Adrenal gland (tissue), 12 donors: ENCODE measurements around the gene ZNF800. TPM values are rescaled to one million over a fixed set of nuclear protein-coding genes. Genes with fewer than 3 reads are reported as not detected.

ENCODE experiments used
- DNase-seq, 7 donors: peaks; one replicate each; pipeline ENCODE4 v3.0.0-alpha.2; 2019 to 2020
- H3K27ac ChIP-seq, 5 donors: fragments of 200-600 bp; sonication (generic) in 4 of 5; 1 replicate in 3 of 5; 2 replicates in 2 of 5; pipeline versions ENCODE4 v1.5.1 to v1.8.0; 2016 to 2020; ENCODE audit warnings: mild to moderate bottlenecking in 1 of 5
- H3K27me3 ChIP-seq: fragments of 200-600 bp; 2 replicates; pipeline ENCODE4 v1.8.0; 2021
- H3K36me3 ChIP-seq, 2 donors: fragments of 200-600 bp; replicated peaks in 1 of 2; 1 replicate in 1 of 2; 2 replicates in 1 of 2; pipeline versions ENCODE4 v1.5.1 to v1.8.0; 2018 to 2022
- H3K4me1 ChIP-seq, 2 donors: fragments of 200-600 bp; replicated peaks in 1 of 2; 1 replicate in 1 of 2; 2 replicates in 1 of 2; pipeline versions ENCODE4 v1.5.1 to v1.8.0; 2018 to 2021
- H3K4me3 ChIP-seq, 4 donors: fragments of 200-600 bp; sonication (generic) in 3 of 4; one replicate each; pipeline ENCODE4 v1.5.1; 2016 to 2018
- H3K9me3 ChIP-seq, 3 donors: fragments of 200-600 bp; sonication (generic) in 1 of 3; replicated peaks in 1 of 3; 1 replicate in 2 of 3; 2 replicates in 1 of 3; pipeline versions ENCODE4 v1.5.1 to v1.8.0; 2016 to 2021
- POLR2A ChIP-seq, 2 donors: fragments of 450-650 bp; IDR thresholded peaks; one replicate each; pipeline ENCODE4 v1.6.1; 2017; ENCODE audit warnings: antibody characterized with exemption in 2 of 2, mild to moderate bottlenecking in 2 of 2, moderate library complexity in 1 of 2
- WGBS, 4 donors: extraction: QIAGEN DNeasy Blood & Tissue Kit in 2 of 4; methylation state at CpG; one replicate each; pipeline versions ENCODE4 v1.1.5 to v1.1.7; 2013 to 2017; 5-methylcytosine and 5-hydroxymethylcytosine counted together
- intact Hi-C, 2 donors: fragments of 100-400 bp; cut with DNase I; formaldehyde crosslinking; loops; one replicate each; pipeline versions ENCODE4 v1.14.1 to v1.15.0; 2022 to 2023
- polyA plus RNA-seq, 3 donors: library from polyadenylated mRNA; stranded (reverse); fragments of 200-250 nt in 2 of 3; fragments of 350-450 nt in 1 of 3; fragmentation: Illumina TruSeq in 1 of 3; extraction: RNeasy Lipid Tissue Mini Kit (QIAGEN cat#74804) in 1 of 3; gene quantifications; one replicate each; pipeline ENCODE4 v1.2.3, GENCODE V29; 2013 to 2014
- total RNA-seq, 9 donors: library from RNA; depleted of rRNA in 4 of 9; stranded (reverse); fragments of >200 nt in 4 of 9; fragments of 120-200 nt in 1 of 9; fragmentation: NEBNext Ultra II Directional in 1 of 9; extraction: Animal tissue kit (Norgen Biotek cat#: 25700) in 1 of 9; gene quantifications; one replicate each; pipeline versions ENCODE4 v1.1.0 to v1.2.4, GENCODE V29; 2013 to 2023
- TF ChIP-seq, protein P1 (sequence below), 6 experiments: fragments of 450-650 bp in 4 of 6; fragments of 200-600 bp in 2 of 6; sonication (generic) in 1 of 6; IDR thresholded peaks; 1 replicate in 5 of 6; 2 replicates in 1 of 6; pipeline versions ENCODE4 v1.5.1 to v1.8.0; 2016 to 2021; ENCODE audit warnings: antibody characterized with exemption in 6 of 6, mild to moderate bottlenecking in 2 of 6, moderate library complexity in 1 of 6
- donor health status: healthy with polysubstance abuse.
- donor health status: Bipolar disorder and iron deficiency.
- donor health status: DM: yes; HTN: yes; CAD: no.
- donor health status: DM: no; HTN: no; CAD: no.
- donor health status: DM: no; HTN: no; CAD: no.
- donor health status: DM: yes; HTN: yes; CAD: no.

The ZNF800 gene
- total and polyA plus RNA-seq, 12 donors = 11.0 to 41.6 (median 28.4) TPM

- peaks cover 4% of the 10 kb centered on the region for H3K27me3 ChIP-seq
- H3K9me3 ChIP-seq = no peaks in the 10 kb centered on the region
- no peak overlapping the region for H3K27ac ChIP-seq
- H3K36me3 ChIP-seq = no peaks in the 10 kb centered on the region
- WGBS, 4 donors = 86 to 96% (median 94%) methylated on average over 4 of the region's 4 CpGs
- no peak overlapping the region for H3K4me3 ChIP-seq
- intact Hi-C loops = no loop called here
- TF ChIP-seq, protein P1, sequence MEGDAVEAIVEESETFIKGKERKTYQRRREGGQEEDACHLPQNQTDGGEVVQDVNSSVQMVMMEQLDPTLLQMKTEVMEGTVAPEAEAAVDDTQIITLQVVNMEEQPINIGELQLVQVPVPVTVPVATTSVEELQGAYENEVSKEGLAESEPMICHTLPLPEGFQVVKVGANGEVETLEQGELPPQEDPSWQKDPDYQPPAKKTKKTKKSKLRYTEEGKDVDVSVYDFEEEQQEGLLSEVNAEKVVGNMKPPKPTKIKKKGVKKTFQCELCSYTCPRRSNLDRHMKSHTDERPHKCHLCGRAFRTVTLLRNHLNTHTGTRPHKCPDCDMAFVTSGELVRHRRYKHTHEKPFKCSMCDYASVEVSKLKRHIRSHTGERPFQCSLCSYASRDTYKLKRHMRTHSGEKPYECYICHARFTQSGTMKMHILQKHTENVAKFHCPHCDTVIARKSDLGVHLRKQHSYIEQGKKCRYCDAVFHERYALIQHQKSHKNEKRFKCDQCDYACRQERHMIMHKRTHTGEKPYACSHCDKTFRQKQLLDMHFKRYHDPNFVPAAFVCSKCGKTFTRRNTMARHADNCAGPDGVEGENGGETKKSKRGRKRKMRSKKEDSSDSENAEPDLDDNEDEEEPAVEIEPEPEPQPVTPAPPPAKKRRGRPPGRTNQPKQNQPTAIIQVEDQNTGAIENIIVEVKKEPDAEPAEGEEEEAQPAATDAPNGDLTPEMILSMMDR (IDR thresholded peaks at IDR 0.05) = no peak
- TF ChIP-seq POLR2A (IDR thresholded peaks at IDR 0.05) = no peak
- no peaks in the 10 kb centered on the region for H3K4me1 ChIP-seq
- no peak for DNase-seq
Measured at GRCh38 chr7:127415060-127415742, 22.7 kb upstream of the ZNF800 start.

DNA sequence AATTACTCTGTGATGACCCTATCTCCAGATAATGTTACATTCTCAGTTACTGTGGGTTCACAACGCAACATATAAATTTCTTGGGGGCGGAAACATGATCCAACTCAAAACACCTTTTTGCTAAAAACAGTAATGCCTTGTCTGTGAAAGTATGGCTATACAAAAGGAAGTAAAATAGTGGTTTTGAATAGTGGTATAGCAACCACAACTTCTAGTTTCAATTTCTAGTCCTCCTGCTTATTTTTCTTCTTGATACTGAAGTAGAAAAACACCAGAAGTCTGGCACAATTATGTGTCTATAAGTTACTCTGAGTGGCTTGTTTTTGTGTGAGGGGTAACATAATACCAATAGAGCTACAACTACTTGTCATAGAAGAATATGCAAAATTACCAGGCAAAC lies 21.5 kb upstream of the ZNF800 start:
- no peaks in the 10 kb centered on the region for H3K4me1 ChIP-seq
- TF ChIP-seq, protein P1 (IDR thresholded peaks at IDR 0.05) = no peak
- TF ChIP-seq POLR2A (IDR thresholded peaks at IDR 0.05) = no peak
- DNase-seq = no peak
- H3K27ac ChIP-seq = no peak overlapping the region
- H3K36me3 ChIP-seq = no peaks in the 10 kb centered on the region
- peaks cover 4% of the 10 kb centered on the region for H3K27me3 ChIP-seq
- no peak overlapping the region for H3K4me3 ChIP-seq
- no peaks in the 10 kb centered on the region for H3K9me3 ChIP-seq
- whole genome bisulfite sequencing, 4 donors = 58 to 73% (median 72%) methylated on average over 2 of the region's 2 CpGs
- intact Hi-C loops = no loop called here

- WGBS, 4 donors = 47 to 70% (median 67%) methylated on average over 1 of the region's 1 CpG
- intact Hi-C loops = no loop called here
Measured at GRCh38 chr7:127413326-127413725, 20.8 kb upstream of the ZNF800 start.

GRCh38 chr7:127411176-127411575 lies 18.7 kb upstream of the ZNF800 start:
- intact Hi-C loops = no loop called here
- peaks cover 7% of the 10 kb centered on the region for H3K27me3 ChIP-seq
- H3K36me3 ChIP-seq = no peaks in the 10 kb centered on the region
- H3K4me1 ChIP-seq = no peaks in the 10 kb centered on the region
- TF ChIP-seq, protein P1 (IDR thresholded peaks at IDR 0.05) = no peak
- TF ChIP-seq POLR2A (IDR thresholded peaks at IDR 0.05) = no peak
- no peak for DNase-seq
- no peak overlapping the region for H3K27ac ChIP-seq
- H3K4me3 ChIP-seq = no peak overlapping the region
- no peaks in the 10 kb centered on the region for H3K9me3 ChIP-seq

More at GRCh38 chr7:127413326-127413725, 20.8 kb upstream of the ZNF800 start:
- H3K27ac ChIP-seq = no peak overlapping the region
- TF ChIP-seq, protein P1 (IDR thresholded peaks at IDR 0.05) = no peak
- TF ChIP-seq POLR2A (IDR thresholded peaks at IDR 0.05) = no peak
- no peaks in the 10 kb centered on the region for H3K4me1 ChIP-seq
- H3K4me3 ChIP-seq = no peak overlapping the region
- H3K27me3 ChIP-seq = peaks cover 4% of the 10 kb centered on the region
- H3K36me3 ChIP-seq = no peaks in the 10 kb centered on the region
- DNase-seq = no peak
- no peaks in the 10 kb centered on the region for H3K9me3 ChIP-seq
